HG03442 (cell line): ENCODE results near the gene SLC16A13.
"Not testable (repeated sequence)": the region's sequence is repeated elsewhere in the genome, so short reads cannot be mapped to it uniquely, and the experiment has no call there.

Experiments used
- ATAC-seq: cut with Tn5 transposase; IDR thresholded peaks from one replicate; pipeline ENCODE4 v1.9.1; 2021; ENCODE audit warnings: mild to moderate bottlenecking, moderate library complexity; ENCODE audit not compliant: unreplicated experiment

SLC16A13 gene

DNA sequence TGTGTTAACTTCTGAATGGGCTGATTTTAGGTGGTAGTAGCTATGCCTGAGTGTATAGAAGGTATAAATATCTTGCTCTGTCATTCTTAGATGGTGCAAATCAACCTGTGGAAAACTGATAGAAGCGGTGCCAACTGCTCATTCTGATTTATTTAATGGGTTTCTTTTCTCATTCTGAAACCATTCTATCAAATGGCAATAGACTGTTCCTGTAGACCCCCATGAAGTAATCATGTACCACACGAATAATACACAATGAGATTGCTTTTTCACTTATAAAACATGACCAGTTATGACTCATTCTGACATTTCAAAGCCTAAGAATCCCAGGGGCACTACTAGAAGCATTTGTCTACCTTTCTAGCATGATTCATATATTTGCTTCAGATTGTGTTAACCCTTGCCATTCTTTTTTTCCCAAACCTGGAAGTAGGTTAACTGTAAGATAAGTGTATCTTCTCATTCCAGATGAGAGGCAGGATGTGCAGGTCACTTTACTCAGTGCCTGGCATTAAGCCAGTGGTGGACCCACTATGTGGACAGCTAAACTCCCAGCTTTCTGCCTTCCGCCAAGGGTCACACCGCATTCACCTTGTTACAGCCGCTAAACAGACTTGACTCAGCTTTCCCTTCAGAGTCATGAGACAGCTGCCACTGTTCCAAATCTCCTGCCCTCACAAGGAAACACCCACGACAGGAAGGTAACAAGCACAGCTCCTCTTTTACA is 24.5 kb downstream of the SLC16A13 start:
- ATAC-seq: no peak

DNA sequence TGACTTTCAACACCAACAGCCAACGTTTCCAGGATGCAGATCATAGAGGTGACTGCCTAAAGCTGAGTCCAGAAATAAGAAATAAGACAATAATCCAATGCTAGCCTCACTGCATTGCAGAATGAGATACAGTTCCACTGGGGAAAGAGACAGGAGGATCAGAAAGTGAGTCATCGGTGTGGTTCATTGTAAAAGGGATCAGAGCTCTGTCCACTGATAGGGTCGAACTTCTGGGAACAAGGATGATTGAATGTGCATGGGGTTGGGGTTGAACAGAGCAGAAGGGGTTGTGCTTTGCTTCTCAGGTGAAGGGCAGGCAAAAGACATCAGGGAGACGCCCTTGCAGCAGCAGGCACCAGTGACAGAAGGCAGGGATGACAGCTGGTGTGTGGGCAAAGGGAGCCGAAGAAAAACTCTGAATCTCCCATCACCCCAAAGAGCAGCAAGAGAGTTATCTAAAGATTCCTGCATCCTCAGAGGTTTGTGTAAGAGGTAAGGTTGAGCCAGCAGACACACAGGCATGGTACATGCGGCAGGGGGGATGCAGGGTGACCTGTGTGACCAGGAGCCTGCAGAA is 27.8 kb downstream of the SLC16A13 start:
- ATAC-seq: no peak

DNA sequence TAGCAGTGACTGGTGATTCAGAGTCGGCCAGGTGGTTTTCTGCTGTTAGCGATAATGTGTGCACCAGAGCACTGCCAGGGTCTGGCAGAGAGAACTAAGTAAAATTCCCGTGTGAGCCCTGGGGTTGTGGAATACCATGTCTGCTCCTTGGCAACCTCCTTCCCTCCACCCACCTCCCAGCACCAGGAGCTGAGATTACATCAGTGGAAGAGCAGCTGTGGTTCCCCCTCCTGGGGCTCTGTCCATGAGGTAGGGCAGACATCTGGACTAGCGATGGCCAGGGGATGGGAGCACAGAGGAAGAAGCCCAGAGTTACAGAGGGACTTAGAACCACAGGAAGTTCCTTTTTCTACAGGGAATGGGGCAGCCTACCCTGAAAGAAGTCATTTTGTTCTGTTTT is 28.4 kb downstream of the SLC16A13 start:
- no peak for ATAC-seq

DNA sequence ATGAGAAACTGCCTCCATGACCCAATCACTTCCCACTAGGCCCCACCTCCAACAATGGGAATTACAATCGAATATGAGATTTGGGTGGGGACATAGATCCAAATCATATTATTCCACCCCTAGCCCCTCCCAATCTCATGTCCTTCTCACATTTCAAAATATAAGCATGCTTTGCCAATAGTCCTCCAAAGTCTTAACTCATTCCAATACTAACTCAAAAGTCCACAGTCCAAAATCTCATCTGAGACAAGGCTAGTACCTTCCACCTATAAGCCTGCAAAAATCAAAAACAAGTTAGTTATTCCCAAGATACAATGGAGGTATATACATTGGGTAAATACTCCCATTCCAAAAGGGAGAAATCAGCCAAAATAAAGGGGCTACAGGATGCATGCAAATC is 31.4 kb downstream of the SLC16A13 start:
- no peak for ATAC-seq

DNA sequence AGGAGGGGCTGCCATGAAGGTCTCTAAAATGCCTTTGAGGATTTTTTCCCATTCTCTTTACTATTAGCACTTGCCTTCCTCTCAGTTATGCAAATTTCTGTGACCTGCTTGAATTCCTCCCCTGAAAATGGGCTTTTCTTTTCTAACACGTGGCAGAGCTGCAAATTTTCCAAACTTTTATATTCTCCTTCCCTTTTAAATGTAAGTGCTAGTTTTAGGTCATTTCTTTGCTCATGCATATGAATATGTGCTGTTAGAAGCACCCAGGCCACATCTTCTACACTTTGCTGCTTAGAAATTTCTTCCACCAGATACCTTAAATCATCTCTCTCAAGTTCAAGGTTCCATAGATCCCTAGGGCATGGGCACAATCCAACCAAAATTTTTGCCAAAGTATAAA is 32.5 kb downstream of the SLC16A13 start:
- ATAC-seq: no peak

DNA sequence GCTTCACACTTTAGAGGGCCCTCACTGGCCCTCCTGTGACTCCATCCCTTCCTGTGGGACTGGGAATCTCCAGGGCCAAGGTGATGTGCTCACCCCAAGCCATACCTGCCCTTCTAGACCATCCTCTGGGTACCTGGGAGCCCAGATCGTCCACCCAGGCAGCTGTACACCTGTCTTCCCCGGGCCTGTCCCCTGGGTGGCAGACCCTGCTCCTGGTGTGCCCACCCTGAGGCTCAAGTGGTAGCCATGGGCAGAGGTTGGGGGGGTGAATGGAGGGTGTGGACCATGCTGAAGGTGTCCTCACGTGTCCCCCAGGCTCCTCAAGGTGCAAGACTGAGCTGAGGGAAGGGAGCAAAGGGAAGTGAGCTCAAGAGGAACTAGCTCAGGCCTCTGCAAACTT is 34.9 kb downstream of the SLC16A13 start:
- ATAC-seq: no peak

DNA sequence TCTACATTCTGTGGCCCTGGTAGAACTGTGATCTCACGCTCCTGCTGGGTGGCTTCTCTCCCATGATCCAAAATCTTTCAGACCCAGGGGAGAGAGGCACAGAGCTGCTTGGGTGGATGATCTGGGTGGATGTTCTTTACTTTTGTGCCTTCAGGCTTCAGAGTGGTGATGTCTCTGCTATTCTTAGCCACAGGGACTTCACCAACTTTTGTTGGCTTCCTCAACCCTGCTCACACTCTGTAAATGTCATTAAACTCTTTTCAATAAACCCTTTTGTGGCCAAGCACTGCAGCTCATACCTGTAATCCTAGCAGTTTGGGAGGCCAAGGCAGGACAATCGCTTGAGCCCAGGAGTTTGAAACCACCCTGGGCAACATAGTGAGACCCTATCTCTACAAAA is 36.6 kb downstream of the SLC16A13 start:
- no peak for ATAC-seq

DNA sequence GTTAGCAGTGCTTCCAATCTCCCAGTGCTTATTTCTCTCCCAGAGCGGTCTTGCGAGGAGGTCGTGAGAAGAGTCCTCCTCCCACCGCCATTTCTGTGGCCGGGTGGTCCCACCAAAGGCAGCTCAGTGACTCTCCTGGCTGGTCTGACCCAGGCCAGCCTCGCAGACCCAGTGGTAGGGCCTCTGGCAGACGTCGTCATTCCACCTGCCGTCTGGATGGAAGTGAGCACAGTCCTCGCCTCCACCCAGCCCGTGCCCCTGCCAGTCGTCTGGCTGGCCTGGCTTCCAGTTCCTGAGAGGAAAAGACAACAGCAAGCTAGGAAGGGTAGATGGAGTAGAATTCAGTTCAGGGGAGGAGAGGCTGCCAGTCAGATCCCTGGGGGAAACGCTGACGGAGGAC is 39.1 kb downstream of the SLC16A13 start:
- ATAC-seq: no peak

DNA sequence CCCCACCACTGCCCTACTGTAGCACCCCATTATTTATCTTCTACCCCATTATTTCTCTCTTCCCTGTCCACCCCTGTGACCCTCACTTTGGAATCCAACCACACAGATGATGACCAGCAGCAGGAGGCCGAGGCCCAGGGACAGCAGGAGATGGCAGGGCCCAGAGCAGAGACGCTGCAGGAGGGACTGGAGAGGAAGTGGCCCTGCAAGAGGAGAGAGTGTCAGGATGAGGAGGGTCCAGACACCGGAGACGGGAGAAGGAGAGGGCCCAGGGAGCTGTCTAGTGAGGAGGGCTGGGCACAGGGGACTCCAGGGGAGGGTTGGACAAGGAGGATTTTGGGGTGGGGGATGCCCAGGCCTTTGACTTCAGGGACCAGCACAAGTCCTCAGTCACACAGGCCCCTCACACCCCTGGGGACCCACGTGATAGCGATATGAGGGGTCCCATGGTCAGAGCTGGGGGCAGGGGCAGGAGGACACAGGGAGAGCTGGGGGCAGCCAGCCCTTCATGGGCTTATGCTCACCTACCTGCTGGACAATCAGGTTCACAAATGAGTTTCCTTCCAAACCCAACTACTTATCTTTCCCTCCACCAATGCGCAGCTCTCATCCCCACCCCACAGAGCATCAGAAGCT is 42.2 kb downstream of the SLC16A13 start:
- ATAC-seq: no peak

DNA sequence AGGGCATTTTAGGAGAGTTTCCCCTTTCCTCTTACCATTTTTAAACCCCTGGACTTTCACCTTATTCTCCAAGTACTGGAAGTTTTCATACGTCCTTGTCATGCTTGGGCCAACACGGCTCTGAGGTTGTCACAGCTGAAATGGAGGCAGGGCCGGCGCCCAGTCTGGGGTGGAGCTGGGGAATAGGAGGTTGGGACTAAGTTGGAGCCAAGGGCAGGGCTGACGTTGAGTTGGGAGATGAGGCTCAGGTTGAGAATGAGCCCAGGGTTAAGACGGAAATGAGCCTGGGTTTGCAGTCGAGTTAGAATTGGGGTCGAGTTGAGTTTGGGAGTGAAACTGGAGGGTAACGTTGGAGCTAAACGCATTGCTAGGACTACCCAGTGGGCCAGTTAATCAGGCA is 42.9 kb downstream of the SLC16A13 start:
- ATAC-seq: no peak

DNA sequence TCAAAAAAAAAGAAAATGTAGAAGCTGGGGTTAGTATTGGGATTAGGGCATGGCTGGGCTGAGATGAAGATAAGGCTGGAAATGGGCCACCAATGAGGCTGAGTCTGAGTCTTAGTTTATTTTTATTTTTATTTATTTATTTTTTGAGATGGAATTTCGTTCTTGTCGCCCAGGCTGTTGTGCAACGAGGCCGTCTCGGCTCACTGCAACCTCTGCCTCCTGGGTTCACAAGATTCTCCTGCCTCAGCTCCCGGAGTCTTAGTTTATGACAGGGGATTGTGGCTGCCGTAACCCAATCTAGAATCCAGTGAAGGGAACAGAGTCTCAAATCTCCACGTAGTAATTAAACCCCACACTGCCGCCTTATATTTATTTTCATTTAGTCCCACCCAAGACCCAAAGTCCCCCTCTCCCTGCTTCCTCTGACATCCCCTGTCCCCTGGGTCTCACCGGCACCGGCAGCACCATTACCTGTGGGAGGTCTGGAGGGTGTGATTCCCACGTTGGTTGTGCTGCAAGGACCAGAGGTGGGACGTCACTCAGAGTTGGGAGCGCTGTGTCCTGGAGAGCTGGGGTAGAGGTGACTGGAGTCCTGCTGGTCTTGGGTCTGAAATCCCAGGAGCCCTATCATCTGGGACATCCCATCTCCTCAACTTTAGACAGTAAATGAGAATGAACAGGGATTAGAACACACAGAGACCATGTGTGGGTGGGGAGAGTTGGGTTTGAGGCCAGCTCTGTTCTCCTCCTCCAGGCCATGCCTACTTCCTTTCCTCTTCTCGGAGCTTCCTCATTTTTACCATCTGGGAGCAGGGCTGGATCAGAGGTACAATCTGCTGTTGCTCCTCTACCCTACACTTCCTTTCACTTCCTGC is 44.0 kb downstream of the SLC16A13 start, which contains the start of gene CLEC10A:
Gene CLEC10A, minus strand, starts transcription at position 671 of the 875 bp plus-strand sequence. CDS start 1,439 bp downstream, outside the sequence.
- no peak for ATAC-seq

DNA sequence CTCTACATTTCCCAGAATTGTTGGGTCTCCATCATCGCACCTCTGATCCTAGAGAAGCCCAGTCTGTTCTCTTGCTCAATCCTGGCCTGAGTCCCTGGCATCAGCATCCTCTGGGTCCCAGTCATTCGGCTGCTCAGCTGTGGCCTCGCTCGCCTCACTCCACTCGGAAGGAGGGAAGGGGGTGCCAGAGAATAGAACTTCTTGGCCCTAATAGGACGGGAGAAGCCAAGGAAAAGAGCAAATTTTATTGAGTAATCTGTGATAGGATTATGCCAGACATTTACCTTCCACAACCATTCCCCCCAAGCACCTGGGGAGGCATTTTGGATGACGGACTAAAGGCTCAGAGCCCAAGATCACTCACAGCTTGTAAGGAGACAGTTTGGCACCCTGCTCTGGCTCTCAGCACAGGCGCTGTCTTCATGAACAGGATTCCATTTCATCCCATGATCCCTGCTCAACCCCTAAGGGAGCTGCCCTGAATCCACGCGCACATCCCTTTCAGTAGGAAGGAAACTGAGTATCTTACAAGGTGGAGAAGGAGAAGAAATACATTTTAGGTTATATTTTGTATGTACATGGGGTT is 44.7 kb downstream of the SLC16A13 start:
- no peak for ATAC-seq

DNA sequence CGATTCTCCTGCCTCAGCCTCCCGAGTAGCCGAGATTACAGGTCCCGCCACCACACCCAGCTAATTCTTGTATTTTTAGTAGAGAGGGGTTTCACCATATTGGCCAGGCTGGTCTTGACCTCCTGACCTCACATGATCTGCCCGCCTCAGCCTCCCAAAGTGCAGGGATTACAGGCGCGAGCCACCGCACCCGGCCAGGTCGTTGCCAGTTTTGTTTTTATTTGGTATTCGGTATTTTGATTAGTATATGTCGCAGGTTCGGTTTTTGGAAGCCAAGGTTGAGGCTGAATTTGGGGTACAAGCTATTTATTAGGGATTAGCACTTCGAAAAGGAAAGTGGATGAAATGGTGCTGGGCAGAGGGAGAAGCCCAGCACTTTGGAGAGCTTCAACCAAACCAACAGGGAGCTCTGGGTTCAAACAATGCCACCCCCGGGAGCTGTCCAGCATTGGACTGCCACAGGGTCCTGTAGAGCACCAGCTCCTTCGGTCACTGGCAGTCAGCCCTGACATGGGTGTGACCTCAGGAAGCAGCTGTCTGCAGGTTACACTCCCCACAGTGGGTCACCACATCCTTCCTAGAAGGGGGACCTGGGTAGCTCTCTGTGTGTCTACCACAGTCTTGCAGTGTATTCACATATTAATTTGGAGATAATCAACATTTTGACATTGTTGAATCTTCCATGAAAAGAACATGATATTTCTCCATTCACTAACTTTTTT is 45.7 kb downstream of the SLC16A13 start:
- no peak for ATAC-seq

DNA sequence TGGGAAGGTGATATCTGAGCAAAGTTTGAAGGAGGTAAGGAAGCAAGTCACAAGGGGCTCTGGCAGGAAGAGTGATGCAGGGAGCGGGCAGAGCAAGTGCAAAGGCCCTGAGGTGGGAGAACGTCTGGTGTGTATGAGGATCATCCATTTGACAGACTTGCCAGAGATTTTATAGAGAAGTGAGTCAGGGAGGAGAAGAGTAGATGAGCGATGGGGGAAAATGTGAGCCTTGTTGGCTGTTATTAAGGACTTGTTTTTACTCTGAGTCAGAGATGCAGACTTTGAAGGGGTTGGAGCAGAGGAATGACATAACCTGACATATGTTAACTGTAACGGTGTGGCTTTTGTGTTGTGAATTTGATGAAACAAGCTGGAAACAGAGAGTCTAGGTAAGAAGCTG is 47.8 kb downstream of the SLC16A13 start:
- ATAC-seq: no peak

DNA sequence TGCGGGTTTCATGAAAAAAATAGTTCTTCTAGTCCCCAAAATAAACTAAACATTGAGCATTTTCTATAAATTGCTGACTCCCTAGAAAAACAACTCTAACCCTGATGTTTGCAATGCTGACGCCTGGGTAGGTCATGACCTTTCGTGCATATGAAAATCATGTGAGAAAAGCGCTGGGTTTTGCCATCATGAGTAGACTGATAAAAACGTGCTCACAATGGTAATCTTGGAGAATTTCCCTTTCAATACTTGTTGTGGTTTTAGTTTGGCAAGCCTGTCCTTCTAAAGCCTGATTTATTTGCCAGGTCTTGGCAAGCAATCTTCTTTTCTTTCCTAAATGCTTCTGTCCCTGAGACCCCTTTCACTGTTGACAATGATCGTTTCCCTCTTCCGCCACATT is 48.3 kb downstream of the SLC16A13 start:
- ATAC-seq: no peak

DNA sequence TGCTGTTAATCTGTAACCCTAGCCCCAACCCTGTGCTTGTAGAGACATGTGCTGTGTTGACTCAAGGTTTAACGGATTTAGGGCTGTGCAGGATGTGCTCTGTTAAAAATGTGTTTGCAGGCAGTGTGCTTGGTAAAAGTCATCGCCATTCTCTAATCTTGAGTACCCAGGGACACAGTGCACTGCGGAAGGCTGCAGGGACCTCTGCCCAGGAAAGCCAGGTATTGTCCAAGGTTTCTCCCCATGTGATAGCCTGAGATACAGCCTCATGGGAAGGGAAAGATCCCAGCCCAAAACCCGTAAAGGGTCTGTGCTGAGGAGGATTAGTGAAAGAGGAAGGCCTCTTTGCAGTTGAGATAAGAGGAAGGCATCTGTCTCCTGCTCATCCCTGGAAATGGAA is 52.6 kb downstream of the SLC16A13 start:
- not testable (repeated sequence) for ATAC-seq

DNA sequence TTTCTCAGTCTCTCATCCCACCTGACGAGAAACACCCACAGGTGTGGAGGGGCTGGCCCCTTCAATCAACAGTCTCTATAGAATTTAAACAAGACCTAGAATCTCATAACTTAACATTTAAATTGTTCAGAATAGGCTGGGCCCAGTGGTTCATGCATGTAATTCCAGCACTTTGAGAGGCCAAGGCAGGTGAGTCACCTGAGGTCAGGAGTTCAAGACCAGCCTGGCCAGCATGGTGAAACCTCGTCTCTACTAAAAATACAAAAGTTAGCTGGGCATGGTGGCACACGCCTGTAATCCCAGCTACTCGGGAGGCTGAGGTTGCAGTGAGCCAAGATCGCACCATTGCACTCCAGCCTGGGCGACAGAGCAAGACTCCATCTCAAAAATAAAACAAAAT is 53.8 kb downstream of the SLC16A13 start:
- ATAC-seq: not testable (repeated sequence)
